Parietal lobe (tissue), 2 donors: ENCODE measurements around the gene DALRD3. TPM values are rescaled to one million over a fixed set of nuclear protein-coding genes. Genes with fewer than 3 reads are reported as not detected.

Source experiments
- small RNA-seq: library from RNA; depleted of rRNA; stranded (forward); fragments of <200 nt; gene quantifications from one replicate; pipeline ENCODE3, GENCODE V24; 2014; ENCODE audit warnings: low replicate concordance
- total RNA-seq: library from RNA; depleted of rRNA; stranded (reverse); fragments of >200 nt; gene quantifications from one replicate; pipeline ENCODE4 v1.2.3, GENCODE V29; 2014

DALRD3 gene
- 53.2 TPM for total RNA-seq

GRCh38 chr3:49017971-49018706, at the start of gene DALRD3:
Gene DALRD3, minus strand, starts transcription at chr3:49018580. Its CDS starts 16 bp downstream, at chr3:49018564.

GRCh38 chr3:49028673-49029562, 10.5 kb upstream of the DALRD3 start, which contains the start of gene IMPDH2:
Gene IMPDH2, minus strand, starts transcription at chr3:49029398. Its CDS starts 48 bp downstream, at chr3:49029350.

GRCh38 chr3:49021813-49022687, 3.7 kb upstream of the DALRD3 start, which contains the start of gene NDUFAF3:
Gene NDUFAF3, plus strand, starts transcription at chr3:49022121. Its CDS starts 24 bp downstream, at chr3:49022145.

GRCh38 chr3:49007068-49007770, 11.2 kb downstream of the DALRD3 start, which contains the start of gene WDR6:
Gene WDR6, plus strand, starts transcription at chr3:49007391. Its CDS starts 41 bp downstream, at chr3:49007432.

GRCh38 chr3:48989796-48990635, 28.4 kb downstream of the DALRD3 start, which contains the start of gene P4HTM:
Gene P4HTM, plus strand, starts transcription at chr3:48990241. Its CDS starts 16 bp downstream, at chr3:48990257.

Small RNAs within 50 kb of the gene (small RNA-seq; reads per million reads assigned to genes)
- gene MIR191 (3,021 reads per million, percentile 99 among the genes with 10 or more reads in this experiment), gene MIR425 (73.6 reads per million, percentile 95 among the genes with 10 or more reads in this experiment)

Other genes with a start within 250 kb of the DALRD3 start
- gene PRKAR2A, start 170.7 kb downstream of the DALRD3 start, total RNA-seq, result 26.3 TPM
- 7.2 TPM for gene SLC25A20, start 119.7 kb downstream of the DALRD3 start, total RNA-seq
- 120 TPM for gene ARIH2, start 99.7 kb downstream of the DALRD3 start, total RNA-seq
- gene P4HTM, start 28.3 kb downstream of the DALRD3 start, total RNA-seq, result 78.3 TPM
- 131 TPM for gene WDR6, start 11.2 kb downstream of the DALRD3 start, total RNA-seq
- gene NDUFAF3, start 3.5 kb upstream of the DALRD3 start, total RNA-seq, result 43.8 TPM
- 133 TPM for gene IMPDH2, start 10.8 kb upstream of the DALRD3 start, total RNA-seq
- 187 TPM for gene QRICH1, start 75.5 kb upstream of the DALRD3 start, total RNA-seq
- 170 TPM for gene QARS1, start 86.2 kb upstream of the DALRD3 start, total RNA-seq
- 63.9 TPM for gene USP19, start 102.2 kb upstream of the DALRD3 start, total RNA-seq
- 69.2 TPM for gene LAMB2, start 114.5 kb upstream of the DALRD3 start, total RNA-seq
- 24.7 TPM for gene CCDC71, start 147.8 kb upstream of the DALRD3 start, total RNA-seq
- 11.0 TPM for gene KLHDC8B, start 153.0 kb upstream of the DALRD3 start, total RNA-seq